ENCODE measurements around the gene LTA4H. TPM values are rescaled to one million over a fixed set of nuclear protein-coding genes. Genes with fewer than 3 reads are reported as not detected.

Gene LTA4H
- total and polyA plus RNA-seq, 2 of the 4 experiments (the other 2 are of a cell fraction): 41.0 to 43.3 TPM

DNA sequence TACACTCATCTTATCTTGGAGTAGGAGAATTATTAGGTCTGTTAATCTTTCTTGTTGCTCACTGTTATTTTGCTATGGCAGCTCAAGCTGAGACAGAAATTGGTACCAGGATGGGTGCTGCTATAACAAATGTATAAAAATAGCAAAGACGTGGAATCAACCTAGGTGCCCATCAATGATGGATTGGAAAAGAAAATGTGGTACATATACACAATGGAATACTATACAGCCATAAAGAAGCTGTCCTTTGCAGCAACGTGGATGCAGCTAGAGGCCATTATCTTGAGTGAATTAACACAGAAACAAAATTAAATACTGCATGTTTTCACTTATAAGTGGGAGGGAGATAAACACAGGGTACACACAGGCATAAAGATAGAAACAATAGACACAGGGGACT is 14.8 kb upstream of the LTA4H start:
- intact Hi-C loops (cut with micrococcal nuclease) (no loop called here), dilution Hi-C loops (cut with HindIII; ENCODE audit: low sequenced_read_pairs, unreplicated experiment) (no loop called here), in situ Hi-C loops (cut with MboI; ENCODE audit: low sequenced_read_pairs) (no loop called here)
- no peaks in the 10 kb centered on the region for H3K9me3 ChIP-seq (ENCODE audit: control insufficient read depth, insufficient read depth, low read length)
- H3K14ac ChIP-seq (replicated peaks; ENCODE audit: low read depth, low read length): no peak overlapping the region
- no peak overlapping the region for H3K4me3 ChIP-seq (ENCODE audit: insufficient read depth, low read depth, low read length)
- H2BK20ac ChIP-seq (ENCODE audit: low read depth, low read length): no peak overlapping the region
- ATAC-seq (ENCODE audit: low read depth) (no peak), DNase-seq (no peak)
- H3K56ac ChIP-seq (ENCODE audit: extremely low read depth, insufficient read depth, low read length): no peak overlapping the region
- H4K91ac ChIP-seq (ENCODE audit: insufficient read depth, low read depth, low read length): no peak overlapping the region
- CTCF ChIA-PET: no interaction called here
- no peak overlapping the region for H2AK9ac ChIP-seq (replicated peaks; ENCODE audit: low read depth, low read length, poor library complexity)
- H2BK120ac ChIP-seq (ENCODE audit: low read depth, low read length): no peak overlapping the region
- no peak overlapping the region for H2AFZ ChIP-seq (replicated peaks; ENCODE audit: low read length, poor library complexity)
- H3K79me1 ChIP-seq (ENCODE audit: low read depth in 1 of 2, low read length in 2 of 2): no peaks in the 10 kb centered on the region
- H3K27ac ChIP-seq (ENCODE audit: insufficient read depth, low read length): no peak overlapping the region
- POLR2A ChIA-PET (ENCODE audit: unreplicated experiment): no interaction called here
- H4K5ac ChIP-seq (ENCODE audit: low read depth, low read length): no peak overlapping the region
- no peak overlapping the region for H2BK5ac ChIP-seq (ENCODE audit: low read depth, low read length, poor library complexity, severe bottlenecking)
- no peak overlapping the region for H2BK15ac ChIP-seq (ENCODE audit: low read depth, low read length)
- no peak overlapping the region for H3K23ac ChIP-seq (ENCODE audit: low read depth, low read length)
- no peaks in the 10 kb centered on the region for H3K27me3 ChIP-seq (ENCODE audit: control insufficient read depth, insufficient read depth, low read length)
- no peaks in the 10 kb centered on the region for H3K36me3 ChIP-seq (ENCODE audit: control insufficient read depth, insufficient read depth, low read length)
- H3K9me1 ChIP-seq (ENCODE audit: insufficient read depth, low read length): peaks cover 10% of the 10 kb centered on the region; the same call in 1 of the 2 replicates
- TF ChIP-seq FOS (IDR thresholded peaks at IDR 0.05; ENCODE audit: low read depth, low read length) (no peak), CHD1 (IDR thresholded peaks at IDR 0.05; ENCODE audit: low read depth, low read length) (no peak), POLR2A (IDR thresholded peaks at IDR 0.05; ENCODE audit: low read depth, low read length) (no peak), RFX5 (IDR thresholded peaks at IDR 0.05; ENCODE audit: low read depth, low read length) (no peak), MAFK (IDR thresholded peaks at IDR 0.05; ENCODE audit: low read depth, low read length) (no peak), RCOR1 (IDR thresholded peaks at IDR 0.05; ENCODE audit: insufficient replicate concordance, low read length) (no peak), BHLHE40 (IDR thresholded peaks at IDR 0.05; ENCODE audit: low read depth, low read length) (no peak), MXI1 (IDR thresholded peaks at IDR 0.05; ENCODE audit: borderline replicate concordance, low read depth, low read length) (no peak), RAD21 (IDR thresholded peaks at IDR 0.05; ENCODE audit: low read length) (no peak), NFE2L2 (IDR thresholded peaks at IDR 0.05; ENCODE audit: low read depth, low read length) (no peak)
- TF ChIP-seq, protein P1, sequence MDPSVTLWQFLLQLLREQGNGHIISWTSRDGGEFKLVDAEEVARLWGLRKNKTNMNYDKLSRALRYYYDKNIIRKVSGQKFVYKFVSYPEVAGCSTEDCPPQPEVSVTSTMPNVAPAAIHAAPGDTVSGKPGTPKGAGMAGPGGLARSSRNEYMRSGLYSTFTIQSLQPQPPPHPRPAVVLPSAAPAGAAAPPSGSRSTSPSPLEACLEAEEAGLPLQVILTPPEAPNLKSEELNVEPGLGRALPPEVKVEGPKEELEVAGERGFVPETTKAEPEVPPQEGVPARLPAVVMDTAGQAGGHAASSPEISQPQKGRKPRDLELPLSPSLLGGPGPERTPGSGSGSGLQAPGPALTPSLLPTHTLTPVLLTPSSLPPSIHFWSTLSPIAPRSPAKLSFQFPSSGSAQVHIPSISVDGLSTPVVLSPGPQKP (IDR thresholded peaks at IDR 0.05; ENCODE audit: borderline replicate concordance, low read depth, low read length): no peak
- TF ChIP-seq, protein P2, sequence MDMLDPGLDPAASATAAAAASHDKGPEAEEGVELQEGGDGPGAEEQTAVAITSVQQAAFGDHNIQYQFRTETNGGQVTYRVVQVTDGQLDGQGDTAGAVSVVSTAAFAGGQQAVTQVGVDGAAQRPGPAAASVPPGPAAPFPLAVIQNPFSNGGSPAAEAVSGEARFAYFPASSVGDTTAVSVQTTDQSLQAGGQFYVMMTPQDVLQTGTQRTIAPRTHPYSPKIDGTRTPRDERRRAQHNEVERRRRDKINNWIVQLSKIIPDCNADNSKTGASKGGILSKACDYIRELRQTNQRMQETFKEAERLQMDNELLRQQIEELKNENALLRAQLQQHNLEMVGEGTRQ (IDR thresholded peaks at IDR 0.05; ENCODE audit: low read depth, low read length): no peak
- H2AK5ac ChIP-seq (ENCODE audit: low read depth, low read length): no peak overlapping the region
- no TSS peak for BruUV-seq (replicated peaks)
- no peaks in the 10 kb centered on the region for H4K20me1 ChIP-seq (ENCODE audit: insufficient read depth, low read length)
- no peak overlapping the region for H3K4me2 ChIP-seq (ENCODE audit: low read depth, low read length)
- peaks cover 2% of the 10 kb centered on the region for H3K4me1 ChIP-seq (ENCODE audit: control insufficient read depth, insufficient read depth, low read length)
- no peak overlapping the region for H3K18ac ChIP-seq (ENCODE audit: low read depth, low read length)
- no peak overlapping the region for H4K8ac ChIP-seq (ENCODE audit: low read depth in 2 of 2, low read length in 2 of 2)
- H3K9ac ChIP-seq (ENCODE audit: low read depth, low read length): no peak overlapping the region
- no CpG with 5 or more reads among the region's 2 CpGs for WGBS, 2 experiments (ENCODE audit: extremely low coverage in 2 of 2, insufficient read length in 1 of 2)
- no peak overlapping the region for H3K4ac ChIP-seq (ENCODE audit: low read depth, low read length)

Measured in IMR-90 (cell line).